ENCODE measurements around the gene MFSD8. TPM values are rescaled to one million over a fixed set of nuclear protein-coding genes. Genes with fewer than 3 reads are reported as not detected.
"Not testable (repeated sequence)": the region's sequence is repeated elsewhere in the genome, so short reads cannot be mapped to it uniquely, and the experiment has no call there.

Gene MFSD8
- total RNA-seq, 1 experiment from 2014 or later = 27.9 TPM

- no peak for DNase-seq
- H3K9me3 Mint-ChIP-seq (ENCODE audit: unreplicated experiment) = no peaks in the 10 kb centered on the region
- Histone ChIP-seq H3K27me3 (replicated peaks; ENCODE audit: control insufficient read depth, insufficient read depth, low read length) (no peaks in the 10 kb centered on the region), H3K9me3 (no peaks in the 10 kb centered on the region), H3K36me3 (ENCODE audit: control insufficient read depth, insufficient read depth, low read length) (no peaks in the 10 kb centered on the region), H3K4me1 (no peaks in the 10 kb centered on the region), H3K4me3 (ENCODE audit: low read depth, low read length) (no peak overlapping the region)
- BruUV-seq (replicated peaks) = no TSS peak
- H3K27me3 Mint-ChIP-seq (ENCODE audit: insufficient read depth, unreplicated experiment) = no peaks in the 10 kb centered on the region
- peaks cover 11% of the 10 kb centered on the region for H3K36me3 Mint-ChIP-seq (ENCODE audit: insufficient read depth, unreplicated experiment)
- H3K4me3 Mint-ChIP-seq (ENCODE audit: unreplicated experiment) = no peak overlapping the region
- CTCF ChIA-PET = no interaction called here
- H3K4me1 Mint-ChIP-seq (ENCODE audit: low read depth, unreplicated experiment) = no peaks in the 10 kb centered on the region
- POLR2A ChIA-PET = no interaction called here
- H3K27ac Mint-ChIP-seq (ENCODE audit: unreplicated experiment) = no peak overlapping the region
- intact Hi-C loops (cut with micrococcal nuclease; ENCODE audit: unreplicated experiment) = no loop called here
- no peak for TF ChIP-seq CTCF (IDR thresholded peaks at IDR 0.05; ENCODE audit: insufficient read depth in 1 of 2, low read depth in 1 of 2, low read length in 1 of 2, severe bottlenecking in 1 of 2, unreplicated experiment in 1 of 2)
Observed at GRCh38 chr4:127917151-127917550, 47.8 kb downstream of the MFSD8 start.

GRCh38 chr4:127916512-127916911, 48.5 kb downstream of the MFSD8 start:
- Histone ChIP-seq H3K27me3 (replicated peaks; ENCODE audit: control insufficient read depth, insufficient read depth, low read length) (no peaks in the 10 kb centered on the region), H3K36me3 (ENCODE audit: control insufficient read depth, insufficient read depth, low read length) (no peaks in the 10 kb centered on the region), H3K4me3 (ENCODE audit: low read depth, low read length) (no peak overlapping the region), H3K9me3 (no peaks in the 10 kb centered on the region), H3K4me1 (no peaks in the 10 kb centered on the region)
- intact Hi-C loops (cut with micrococcal nuclease; ENCODE audit: unreplicated experiment) = no loop called here
- TF ChIP-seq CTCF (IDR thresholded peaks at IDR 0.05; ENCODE audit: insufficient read depth in 1 of 2, low read depth in 1 of 2, low read length in 1 of 2, severe bottlenecking in 1 of 2, unreplicated experiment in 1 of 2) = no peak
- CTCF ChIA-PET = no interaction called here
- H3K9me3 Mint-ChIP-seq (ENCODE audit: unreplicated experiment) = no peaks in the 10 kb centered on the region
- no TSS peak for BruUV-seq (replicated peaks)
- H3K27me3 Mint-ChIP-seq (ENCODE audit: insufficient read depth, unreplicated experiment) = no peaks in the 10 kb centered on the region
- POLR2A ChIA-PET = no interaction called here
- no peak for DNase-seq
- peaks cover 11% of the 10 kb centered on the region for H3K36me3 Mint-ChIP-seq (ENCODE audit: insufficient read depth, unreplicated experiment)
- no peaks in the 10 kb centered on the region for H3K4me1 Mint-ChIP-seq (ENCODE audit: low read depth, unreplicated experiment)
- no peak overlapping the region for H3K4me3 Mint-ChIP-seq (ENCODE audit: unreplicated experiment)
- H3K27ac Mint-ChIP-seq (ENCODE audit: unreplicated experiment) = no peak overlapping the region

GRCh38 chr4:127905029-127905428, 59.9 kb downstream of the MFSD8 start:
- intact Hi-C loops (cut with micrococcal nuclease; ENCODE audit: unreplicated experiment) = no loop called here
- ChIA-PET POLR2A (no interaction called here), CTCF (interaction anchor here (0.7 kb wide), 1 partner anchor 81 kb away, joined by 3 read pairs; no protein-coding TSS in a partner anchor)
- DNase-seq = no peak
- Mint-ChIP-seq H3K4me3 (ENCODE audit: unreplicated experiment) (no peak overlapping the region), H3K27me3 (ENCODE audit: insufficient read depth, unreplicated experiment) (no peaks in the 10 kb centered on the region), H3K36me3 (ENCODE audit: insufficient read depth, unreplicated experiment) (peaks cover 15% of the 10 kb centered on the region), H3K9me3 (ENCODE audit: unreplicated experiment) (peaks cover 27% of the 10 kb centered on the region), H3K27ac (ENCODE audit: unreplicated experiment) (no peak overlapping the region), H3K4me1 (ENCODE audit: low read depth, unreplicated experiment) (no peaks in the 10 kb centered on the region)
- H3K36me3 ChIP-seq (ENCODE audit: control insufficient read depth, insufficient read depth, low read length) = no peaks in the 10 kb centered on the region
- H3K4me3 ChIP-seq (ENCODE audit: low read depth, low read length) = no peak overlapping the region
- no peaks in the 10 kb centered on the region for H3K4me1 ChIP-seq
- no peaks in the 10 kb centered on the region for H3K9me3 ChIP-seq
- TF ChIP-seq CTCF (IDR thresholded peaks at IDR 0.05; ENCODE audit: insufficient read depth in 1 of 2, low read depth in 1 of 2, low read length in 1 of 2, severe bottlenecking in 1 of 2, unreplicated experiment in 1 of 2) = no peak
- BruUV-seq (replicated peaks) = no TSS peak
- H3K27me3 ChIP-seq (replicated peaks; ENCODE audit: control insufficient read depth, insufficient read depth, low read length) = no peaks in the 10 kb centered on the region

- BruUV-seq (replicated peaks); H3K4me1 ChIP-seq; H3K36me3 ChIP-seq (ENCODE audit: control insufficient read depth, insufficient read depth, low read length); DNase-seq; CTCF ChIA-PET; H3K4me1 Mint-ChIP-seq (ENCODE audit: low read depth, unreplicated experiment); H3K4me3 Mint-ChIP-seq (ENCODE audit: unreplicated experiment); H3K9me3 ChIP-seq; H3K27ac Mint-ChIP-seq (ENCODE audit: unreplicated experiment); intact Hi-C loops (cut with micrococcal nuclease; ENCODE audit: unreplicated experiment); H3K27me3 Mint-ChIP-seq (ENCODE audit: insufficient read depth, unreplicated experiment); H3K27me3 ChIP-seq (replicated peaks; ENCODE audit: control insufficient read depth, insufficient read depth, low read length); POLR2A ChIA-PET; H3K4me3 ChIP-seq (ENCODE audit: low read depth, low read length): not testable (repeated sequence)
- H3K9me3 Mint-ChIP-seq (ENCODE audit: unreplicated experiment) = peaks cover 27% of the 10 kb centered on the region
- H3K36me3 Mint-ChIP-seq (ENCODE audit: insufficient read depth, unreplicated experiment) = peaks cover 32% of the 10 kb centered on the region
Observed at GRCh38 chr4:127899682-127900081, 65.3 kb downstream of the MFSD8 start.
